ENCODE measurements around the gene SLC23A1. TPM values are rescaled to one million over a fixed set of nuclear protein-coding genes. Genes with fewer than 3 reads are reported as not detected.

SLC23A1 gene
- total and polyA plus RNA-seq, 4 donors = 3.1 TPM; not detected in 3

GRCh38 chr5:139403418-139403786, 20.3 kb upstream of the SLC23A1 start:
- no peak for DNase-seq
- H3K4me3 ChIP-seq (ENCODE audit: low read length in 2 of 2) = peak overlapping the region; percentile 10 to 38
- H3K36me3 ChIP-seq (ENCODE audit: control insufficient read depth in 1 of 2, insufficient read depth in 2 of 2, low read length in 1 of 2) = no peaks in the 10 kb centered on the region
- H3K27ac ChIP-seq (ENCODE audit: low read depth in 1 of 2, low read length in 2 of 2) = peak overlapping the region in 1 of 2 donors; percentile 81
- H3K4me1 ChIP-seq (ENCODE audit: control insufficient read depth in 1 of 2, insufficient read depth in 2 of 2, low read length in 2 of 2) = no peaks in the 10 kb centered on the region
- WGBS, 2 donors = 17 to 22% methylated on average over 7 of the region's 7 CpGs
- no peaks in the 10 kb centered on the region for H3K27me3 ChIP-seq (ENCODE audit: control insufficient read depth in 1 of 2, insufficient read depth in 2 of 2, low read length in 1 of 2)
- intact Hi-C loops (cut with DNase I) = no loop called here
- H3K9me3 ChIP-seq (ENCODE audit: control insufficient read depth, low read length) = no peaks in the 10 kb centered on the region
- ATAC-seq (ENCODE audit: low FRiP score) = peak; percentile 12

- Histone ChIP-seq H3K36me3 (ENCODE audit: control insufficient read depth in 1 of 2, insufficient read depth in 2 of 2, low read length in 1 of 2) (no peaks in the 10 kb centered on the region), H3K9me3 (ENCODE audit: control insufficient read depth, low read length) (no peaks in the 10 kb centered on the region), H3K4me1 (ENCODE audit: control insufficient read depth in 1 of 2, insufficient read depth in 2 of 2, low read length in 2 of 2) (no peaks in the 10 kb centered on the region), H3K27ac (ENCODE audit: low read depth in 1 of 2, low read length in 2 of 2) (no peak overlapping the region), H3K27me3 (ENCODE audit: control insufficient read depth in 1 of 2, insufficient read depth in 2 of 2, low read length in 1 of 2) (no peaks in the 10 kb centered on the region), H3K4me3 (ENCODE audit: low read length in 2 of 2) (no peak overlapping the region)
- WGBS, 2 donors = 84 to 87% methylated on average over 7 of the region's 7 CpGs
- ATAC-seq (ENCODE audit: low FRiP score) (no peak), DNase-seq (peak in 1 of 2 donors; percentile 41)
- intact Hi-C loops (cut with DNase I) = no loop called here
Measured at GRCh38 chr5:139402561-139403158, 19.6 kb upstream of the SLC23A1 start.

- intact Hi-C loops (cut with DNase I) = no loop called here
- DNase-seq = peak; percentile 20 to 42
- Histone ChIP-seq H3K4me1 (ENCODE audit: control insufficient read depth in 1 of 2, insufficient read depth in 2 of 2, low read length in 2 of 2) (no peaks in the 10 kb centered on the region), H3K27me3 (ENCODE audit: control insufficient read depth in 1 of 2, insufficient read depth in 2 of 2, low read length in 1 of 2) (no peaks in the 10 kb centered on the region), H3K4me3 (ENCODE audit: low read length in 2 of 2) (no peak overlapping the region), H3K9me3 (ENCODE audit: control insufficient read depth, low read length) (no peaks in the 10 kb centered on the region), H3K36me3 (ENCODE audit: control insufficient read depth in 1 of 2, insufficient read depth in 2 of 2, low read length in 1 of 2) (no peaks in the 10 kb centered on the region), H3K27ac (ENCODE audit: low read depth in 1 of 2, low read length in 2 of 2) (no peak overlapping the region)
- WGBS, 2 donors = 94 to 96% methylated on average over 10 of the region's 10 CpGs
- no peak for ATAC-seq (ENCODE audit: low FRiP score)
Measured at GRCh38 chr5:139401546-139401945, 18.4 kb upstream of the SLC23A1 start.

GRCh38 chr5:139399501-139400121, 16.5 kb upstream of the SLC23A1 start:
- intact Hi-C loops (cut with DNase I) = no loop called here
- ATAC-seq (ENCODE audit: low FRiP score) (no peak), DNase-seq (peak in 1 of 2 donors; percentile 19)
- H3K4me1 ChIP-seq (ENCODE audit: control insufficient read depth in 1 of 2, insufficient read depth in 2 of 2, low read length in 2 of 2) = no peaks in the 10 kb centered on the region
- 91 to 93% methylated on average over 6 of the region's 6 CpGs for WGBS, 2 donors
- H3K36me3 ChIP-seq (ENCODE audit: control insufficient read depth in 1 of 2, insufficient read depth in 2 of 2, low read length in 1 of 2) = no peaks in the 10 kb centered on the region
- no peaks in the 10 kb centered on the region for H3K27me3 ChIP-seq (ENCODE audit: control insufficient read depth in 1 of 2, insufficient read depth in 2 of 2, low read length in 1 of 2)
- H3K4me3 ChIP-seq (ENCODE audit: low read length in 2 of 2) = no peak overlapping the region
- no peak overlapping the region for H3K27ac ChIP-seq (ENCODE audit: low read depth in 1 of 2, low read length in 2 of 2)
- no peaks in the 10 kb centered on the region for H3K9me3 ChIP-seq (ENCODE audit: control insufficient read depth, low read length)

- ATAC-seq (ENCODE audit: low FRiP score) (no peak), DNase-seq (peak; percentile 50 to 67)
- Histone ChIP-seq H3K36me3 (ENCODE audit: control insufficient read depth in 1 of 2, insufficient read depth in 2 of 2, low read length in 1 of 2) (no peaks in the 10 kb centered on the region), H3K4me3 (ENCODE audit: low read length in 2 of 2) (no peak overlapping the region), H3K9me3 (ENCODE audit: control insufficient read depth, low read length) (no peaks in the 10 kb centered on the region), H3K27me3 (ENCODE audit: control insufficient read depth in 1 of 2, insufficient read depth in 2 of 2, low read length in 1 of 2) (no peaks in the 10 kb centered on the region), H3K27ac (ENCODE audit: low read depth in 1 of 2, low read length in 2 of 2) (no peak overlapping the region), H3K4me1 (ENCODE audit: control insufficient read depth in 1 of 2, insufficient read depth in 2 of 2, low read length in 2 of 2) (no peaks in the 10 kb centered on the region)
- intact Hi-C loops (cut with DNase I) = no loop called here
- 8% methylated on average over 6 of the region's 6 CpGs for WGBS, 2 donors
Measured at GRCh38 chr5:139397921-139398320, 14.8 kb upstream of the SLC23A1 start.

GRCh38 chr5:139396691-139397090, 13.6 kb upstream of the SLC23A1 start:
- no peaks in the 10 kb centered on the region for H3K27me3 ChIP-seq (ENCODE audit: control insufficient read depth in 1 of 2, insufficient read depth in 2 of 2, low read length in 1 of 2)
- WGBS, 2 donors = 90 to 96% methylated on average over 8 of the region's 8 CpGs
- no peaks in the 10 kb centered on the region for H3K36me3 ChIP-seq (ENCODE audit: control insufficient read depth in 1 of 2, insufficient read depth in 2 of 2, low read length in 1 of 2)
- intact Hi-C loops (cut with DNase I) = no loop called here
- no peak overlapping the region for H3K4me3 ChIP-seq (ENCODE audit: low read length in 2 of 2)
- H3K9me3 ChIP-seq (ENCODE audit: control insufficient read depth, low read length) = no peaks in the 10 kb centered on the region
- no peak for ATAC-seq (ENCODE audit: low FRiP score)
- no peaks in the 10 kb centered on the region for H3K4me1 ChIP-seq (ENCODE audit: control insufficient read depth in 1 of 2, insufficient read depth in 2 of 2, low read length in 2 of 2)
- peak in 1 of 2 donors; percentile 39 for DNase-seq
- no peak overlapping the region for H3K27ac ChIP-seq (ENCODE audit: low read depth in 1 of 2, low read length in 2 of 2)

- ATAC-seq (ENCODE audit: low FRiP score) (no peak), DNase-seq (no peak)
- Histone ChIP-seq H3K4me3 (ENCODE audit: low read length in 2 of 2) (no peak overlapping the region), H3K27me3 (ENCODE audit: control insufficient read depth in 1 of 2, insufficient read depth in 2 of 2, low read length in 1 of 2) (no peaks in the 10 kb centered on the region), H3K9me3 (ENCODE audit: control insufficient read depth, low read length) (no peaks in the 10 kb centered on the region), H3K36me3 (ENCODE audit: control insufficient read depth in 1 of 2, insufficient read depth in 2 of 2, low read length in 1 of 2) (no peaks in the 10 kb centered on the region), H3K27ac (ENCODE audit: low read depth in 1 of 2, low read length in 2 of 2) (no peak overlapping the region), H3K4me1 (ENCODE audit: control insufficient read depth in 1 of 2, insufficient read depth in 2 of 2, low read length in 2 of 2) (no peaks in the 10 kb centered on the region)
- intact Hi-C loops (cut with DNase I) = no loop called here
- WGBS, 2 donors = 84 to 88% methylated on average over 8 of the region's 8 CpGs
Measured at GRCh38 chr5:139395844-139396640, 12.9 kb upstream of the SLC23A1 start.

GRCh38 chr5:139394654-139395566, 11.8 kb upstream of the SLC23A1 start, which contains the start of gene PROB1:
Gene PROB1 (minus strand): TSS chr5:139395104. CDS start chr5:139395081, 23 bp downstream.
- peak; percentile 56 for ATAC-seq (ENCODE audit: low FRiP score)
- H3K36me3 ChIP-seq (ENCODE audit: control insufficient read depth in 1 of 2, insufficient read depth in 2 of 2, low read length in 1 of 2) = no peaks in the 10 kb centered on the region
- no peak within 1 kb of the TSS for H3K27ac ChIP-seq (ENCODE audit: low read depth in 1 of 2, low read length in 2 of 2)
- 11 to 17% methylated on average over 66 to 76 of the region's 76 CpGs for WGBS, 2 donors
- H3K9me3 ChIP-seq (ENCODE audit: control insufficient read depth, low read length) = no peaks in the 10 kb centered on the region
- peak in 1 of 2 donors; percentile 86 for DNase-seq
- no peaks in the 10 kb centered on the region for H3K4me1 ChIP-seq (ENCODE audit: control insufficient read depth in 1 of 2, insufficient read depth in 2 of 2, low read length in 2 of 2)
- H3K27me3 ChIP-seq (ENCODE audit: control insufficient read depth in 1 of 2, insufficient read depth in 2 of 2, low read length in 1 of 2) = no peaks in the 10 kb centered on the region
- intact Hi-C loops (cut with DNase I) = no loop called here
- peak within 1 kb of the TSS; percentile 1 to 9 for H3K4me3 ChIP-seq (ENCODE audit: low read length in 2 of 2)
